ENCODE results near the gene CD79B. TPM values are rescaled to one million over a fixed set of nuclear protein-coding genes. Genes with fewer than 3 reads are reported as not detected.

CD79B gene
- total RNA-seq, 1 experiment from 2014 or later = 0.10 TPM

Other genes with a start within 250 kb of the CD79B start
- 43.2 and 75.7 TPM in 2 replicates for gene LIMD2, start 232.2 kb downstream of the CD79B start, total RNA-seq (2014; rRNA removed; shearing (Covaris generic))
- gene STRADA, start 190.5 kb downstream of the CD79B start, total RNA-seq (2014; rRNA removed; shearing (Covaris generic)) = 25.2 and 28.8 TPM in 2 replicates
- gene CCDC47, start 158.7 kb downstream of the CD79B start, total RNA-seq (2014; rRNA removed; shearing (Covaris generic)) = 59.7 and 78.3 TPM in 2 replicates
- 64.8 and 65.6 TPM in 2 replicates for gene DDX42, start 158.2 kb downstream of the CD79B start, total RNA-seq (2014; rRNA removed; shearing (Covaris generic))
- 51.2 and 69.5 TPM in 2 replicates for gene PSMC5, start 104.9 kb downstream of the CD79B start, total RNA-seq (2014; rRNA removed; shearing (Covaris generic))
- gene FTSJ3, start 104.7 kb downstream of the CD79B start, total RNA-seq (2014; rRNA removed; shearing (Covaris generic)) = 48.0 and 50.6 TPM in 2 replicates
- gene SMARCD2, start 89.6 kb downstream of the CD79B start, total RNA-seq (2014; rRNA removed; shearing (Covaris generic)) = 114 and 138 TPM in 2 replicates
- gene CSH2, start 58.7 kb downstream of the CD79B start, total RNA-seq (2014; rRNA removed; shearing (Covaris generic)) = not detected in 2 replicates
- gene GH2, start 50.4 kb downstream of the CD79B start, total RNA-seq (2014; rRNA removed; shearing (Covaris generic)) = not detected in 2 replicates
- not detected in 2 replicates for gene CSH1, start 35.8 kb downstream of the CD79B start, total RNA-seq (2014; rRNA removed; shearing (Covaris generic))
- gene CSHL1, start 21.1 kb downstream of the CD79B start, total RNA-seq (2014; rRNA removed; shearing (Covaris generic)) = not detected in 2 replicates
- gene GH1, start 13.5 kb downstream of the CD79B start, total RNA-seq (2014; rRNA removed; shearing (Covaris generic)) = not detected in 2 replicates
- 0.02 TPM in 1 of 2 replicates, not detected in the other for gene SCN4A, start 40.6 kb upstream of the CD79B start, total RNA-seq (2014; rRNA removed; shearing (Covaris generic))
- gene PRR29, start 66.0 kb upstream of the CD79B start, total RNA-seq (2014; rRNA removed; shearing (Covaris generic)) = 0.31 and 0.76 TPM in 2 replicates
- gene ICAM2, start 88.3 kb upstream of the CD79B start, total RNA-seq (2014; rRNA removed; shearing (Covaris generic)) = 0.17 and 0.22 TPM in 2 replicates
- gene ERN1, start 197.8 kb upstream of the CD79B start, total RNA-seq (2014; rRNA removed; shearing (Covaris generic)) = 2.1 and 2.4 TPM in 2 replicates